HepG2 (cell line): ENCODE data around the gene LSMEM2. TPM values are rescaled to one million over a fixed set of nuclear protein-coding genes. Genes with fewer than 3 reads are reported as not detected.

Experiments
- ZNF280D ChIP-seq: sonication (generic); formaldehyde crosslinking; IDR thresholded peaks from 2 replicates; pipeline ENCODE4 v1.5.1; 2020; ENCODE audit warnings: mild to moderate bottlenecking, missing genetic modification reagents
- ZNF614 ChIP-seq: IDR thresholded peaks from 2 replicates; pipeline ENCODE4 v1.6.1; 2018; ENCODE audit warnings: missing biosample characterization, missing genetic modification reagents, inconsistent platforms, borderline replicate concordance
- polyA plus RNA-seq, 8 experiments: library from polyadenylated mRNA; depleted of rRNA in 3 of 8; stranded (reverse) in 7 of 8; unstranded in 1 of 8; fragments of >200 nt; fragmentation: Illumina TruSeq in 4 of 8; extraction: Trizol in 4 of 8; gene quantifications; 2 replicates each; pipeline versions ENCODE4 v1.2.1 to v1.2.3, GENCODE V29; 2011 to 2016; ENCODE audit warnings: low read depth in 4 of 8, missing spikeins in 1 of 8, mixed read lengths in 1 of 8; ENCODE audit not compliant: insufficient read depth in 1 of 8
- total RNA-seq, 5 experiments: library from RNA; depleted of rRNA; stranded (reverse); fragments of >200 nt; fragmentation: Illumina TruSeq; extraction: Trizol; gene quantifications; 2 replicates each; pipeline ENCODE4 v1.2.3, GENCODE V29; 2016; ENCODE audit warnings: low read depth in 1 of 5
- TF ChIP-seq, protein P1 (sequence below): sonication (generic); formaldehyde crosslinking; IDR thresholded peaks from 2 replicates; pipeline ENCODE4 v1.4.0; 2020; ENCODE audit warnings: mild to moderate bottlenecking, missing genetic modification reagents
- TF ChIP-seq, protein P2 (sequence below): sonication (generic); formaldehyde crosslinking; IDR thresholded peaks from 2 replicates; pipeline ENCODE4 v1.8.0; 2022; ENCODE audit warnings: mild to moderate bottlenecking, missing genetic modification reagents, moderate library complexity
- TF ChIP-seq, protein P3 (sequence below): sonication (generic); formaldehyde crosslinking; IDR thresholded peaks from 2 replicates; pipeline ENCODE4 v1.5.0; 2020; ENCODE audit warnings: mild to moderate bottlenecking, missing genetic modification reagents, borderline replicate concordance

Gene LSMEM2
- total and polyA plus RNA-seq, 2 of the 13 experiments (the other 11 are each of a cell fraction or from before 2014, with no cell fraction given): 0.07 to 0.41 TPM

DNA sequence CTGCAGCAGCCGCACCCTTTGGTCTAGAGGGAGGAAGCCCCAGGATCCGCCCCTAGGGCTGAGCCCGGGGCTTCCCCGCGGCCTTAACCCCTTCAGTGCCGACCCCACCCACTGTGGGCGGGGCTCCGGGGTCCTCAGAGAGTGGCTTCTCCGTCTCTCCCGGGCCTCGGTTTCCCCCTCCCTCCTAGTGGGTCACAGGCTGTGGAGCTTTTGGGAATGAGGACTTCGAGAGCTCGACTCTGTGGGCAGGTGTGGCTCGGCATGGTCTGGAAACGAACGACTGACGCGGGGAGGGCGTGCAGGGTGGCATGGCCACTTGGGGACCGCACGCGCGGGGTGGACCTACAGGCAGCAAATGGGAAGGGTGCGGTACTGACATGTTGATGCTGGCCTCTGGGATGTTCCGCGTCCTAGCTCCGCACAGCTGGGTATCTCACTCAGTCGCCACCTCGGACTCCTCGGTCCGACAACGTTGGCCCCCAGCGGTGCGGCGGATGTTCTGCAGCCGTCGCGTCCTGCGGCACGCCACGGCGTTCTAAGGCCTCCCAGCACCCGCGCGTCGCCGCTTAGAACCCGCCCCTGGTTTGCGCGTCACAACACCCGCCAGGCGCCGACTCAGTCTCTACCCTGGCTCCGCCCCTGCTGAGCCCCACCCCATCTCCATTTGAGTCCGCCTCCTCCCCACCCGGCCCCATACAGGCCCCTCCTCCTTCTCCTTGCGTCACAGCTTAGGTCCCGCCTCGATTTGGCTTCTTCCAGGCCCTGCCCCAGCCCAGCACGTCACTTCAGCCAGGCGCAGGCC lies 20.1 kb downstream of the LSMEM2 start, which contains the start of the genes HYAL3 and NAA80 (continued):
- TF ChIP-seq, protein P1, sequence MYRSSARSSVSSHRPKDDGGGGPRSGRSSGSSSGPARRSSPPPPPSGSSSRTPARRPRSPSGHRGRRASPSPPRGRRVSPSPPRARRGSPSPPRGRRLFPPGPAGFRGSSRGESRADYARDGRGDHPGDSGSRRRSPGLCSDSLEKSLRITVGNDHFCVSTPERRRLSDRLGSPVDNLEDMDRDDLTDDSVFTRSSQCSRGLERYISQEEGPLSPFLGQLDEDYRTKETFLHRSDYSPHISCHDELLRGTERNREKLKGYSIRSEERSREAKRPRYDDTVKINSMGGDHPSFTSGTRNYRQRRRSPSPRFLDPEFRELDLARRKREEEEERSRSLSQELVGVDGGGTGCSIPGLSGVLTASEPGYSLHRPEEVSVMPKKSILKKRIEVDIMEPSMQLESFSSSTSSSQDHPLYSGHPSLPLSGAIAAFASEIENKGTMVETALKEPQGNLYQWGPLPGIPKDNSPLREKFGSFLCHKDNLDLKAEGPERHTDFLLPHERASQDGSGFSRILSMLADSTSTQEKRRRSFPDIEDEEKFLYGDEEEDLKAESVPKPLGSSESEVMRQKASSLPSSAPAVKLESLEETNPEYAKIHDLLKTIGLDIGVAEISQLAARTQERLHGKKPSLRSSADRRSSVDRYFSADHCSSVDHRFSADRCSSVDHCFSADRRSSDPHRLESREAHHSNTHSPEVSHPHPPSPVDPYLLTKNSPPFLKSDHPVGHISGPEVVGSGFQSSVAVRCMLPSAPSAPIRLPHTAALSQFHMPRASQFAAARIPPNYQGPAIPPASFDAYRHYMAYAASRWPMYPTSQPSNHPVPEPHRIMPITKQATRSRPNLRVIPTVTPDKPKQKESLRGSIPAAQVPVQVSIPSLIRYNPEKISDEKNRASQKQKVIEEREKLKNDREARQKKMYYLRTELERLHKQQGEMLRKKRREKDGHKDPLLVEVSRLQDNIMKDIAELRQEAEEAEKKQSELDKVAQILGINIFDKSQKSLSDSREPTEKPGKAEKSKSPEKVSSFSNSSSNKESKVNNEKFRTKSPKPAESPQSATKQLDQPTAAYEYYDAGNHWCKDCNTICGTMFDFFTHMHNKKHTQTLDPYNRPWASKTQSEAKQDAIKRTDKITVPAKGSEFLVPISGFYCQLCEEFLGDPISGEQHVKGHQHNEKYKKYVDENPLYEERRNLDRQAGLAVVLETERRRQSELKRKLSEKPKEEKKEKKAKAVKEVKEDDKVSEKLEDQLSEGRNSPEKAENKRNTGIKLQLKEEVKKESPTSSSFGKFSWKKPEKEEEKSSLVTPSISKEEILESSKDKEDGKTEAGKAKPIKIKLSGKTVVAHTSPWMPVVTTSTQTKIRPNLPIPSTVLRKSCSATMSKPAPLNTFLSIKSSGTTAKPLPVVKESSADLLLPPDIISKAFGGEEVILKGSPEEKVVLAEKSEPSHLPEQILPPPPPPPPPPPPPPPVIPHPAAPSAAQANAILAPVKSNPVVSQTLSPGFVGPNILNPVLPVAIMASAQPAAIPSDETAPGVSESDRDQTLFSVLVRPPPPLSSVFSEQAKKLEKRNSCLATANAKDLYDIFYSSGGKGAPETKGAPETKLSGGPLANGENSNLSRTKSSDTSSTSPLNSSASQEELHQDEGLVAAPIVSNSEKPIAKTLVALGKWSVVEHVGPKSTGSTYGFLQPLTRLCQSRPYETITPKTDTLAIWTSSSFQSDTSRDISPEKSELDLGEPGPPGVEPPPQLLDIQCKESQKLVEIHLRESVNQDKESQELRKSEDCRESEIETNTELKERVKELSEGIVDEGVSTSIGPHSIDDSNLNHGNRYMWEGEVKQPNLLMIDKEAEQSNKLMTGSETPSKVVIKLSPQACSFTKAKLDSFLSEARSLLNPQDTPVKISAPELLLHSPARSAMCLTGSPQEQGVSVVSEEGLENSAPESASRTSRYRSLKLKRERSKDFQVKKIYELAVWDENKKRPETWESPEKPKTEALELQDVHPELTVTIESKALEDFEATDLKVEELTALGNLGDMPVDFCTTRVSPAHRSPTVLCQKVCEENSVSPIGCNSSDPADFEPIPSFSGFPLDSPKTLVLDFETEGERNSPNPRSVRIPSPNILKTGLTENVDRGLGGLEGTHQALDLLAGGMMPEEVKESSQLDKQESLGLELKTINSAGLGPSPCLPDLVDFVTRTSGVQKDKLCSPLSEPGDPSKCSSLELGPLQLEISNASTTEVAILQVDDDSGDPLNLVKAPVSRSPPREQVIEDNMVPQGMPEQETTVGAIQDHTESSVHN (CRISPR knock-in tag): no peak
- TF ChIP-seq, protein P2, sequence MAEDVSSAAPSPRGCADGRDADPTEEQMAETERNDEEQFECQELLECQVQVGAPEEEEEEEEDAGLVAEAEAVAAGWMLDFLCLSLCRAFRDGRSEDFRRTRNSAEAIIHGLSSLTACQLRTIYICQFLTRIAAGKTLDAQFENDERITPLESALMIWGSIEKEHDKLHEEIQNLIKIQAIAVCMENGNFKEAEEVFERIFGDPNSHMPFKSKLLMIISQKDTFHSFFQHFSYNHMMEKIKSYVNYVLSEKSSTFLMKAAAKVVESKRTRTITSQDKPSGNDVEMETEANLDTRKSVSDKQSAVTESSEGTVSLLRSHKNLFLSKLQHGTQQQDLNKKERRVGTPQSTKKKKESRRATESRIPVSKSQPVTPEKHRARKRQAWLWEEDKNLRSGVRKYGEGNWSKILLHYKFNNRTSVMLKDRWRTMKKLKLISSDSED (CRISPR knock-in tag): no peak
- TF ChIP-seq ZNF280D (no peak), ZNF614 (CRISPR knock-in tag) (peak; percentile 54; the same call in 1 of the 2 replicates)
- TF ChIP-seq, protein P3, sequence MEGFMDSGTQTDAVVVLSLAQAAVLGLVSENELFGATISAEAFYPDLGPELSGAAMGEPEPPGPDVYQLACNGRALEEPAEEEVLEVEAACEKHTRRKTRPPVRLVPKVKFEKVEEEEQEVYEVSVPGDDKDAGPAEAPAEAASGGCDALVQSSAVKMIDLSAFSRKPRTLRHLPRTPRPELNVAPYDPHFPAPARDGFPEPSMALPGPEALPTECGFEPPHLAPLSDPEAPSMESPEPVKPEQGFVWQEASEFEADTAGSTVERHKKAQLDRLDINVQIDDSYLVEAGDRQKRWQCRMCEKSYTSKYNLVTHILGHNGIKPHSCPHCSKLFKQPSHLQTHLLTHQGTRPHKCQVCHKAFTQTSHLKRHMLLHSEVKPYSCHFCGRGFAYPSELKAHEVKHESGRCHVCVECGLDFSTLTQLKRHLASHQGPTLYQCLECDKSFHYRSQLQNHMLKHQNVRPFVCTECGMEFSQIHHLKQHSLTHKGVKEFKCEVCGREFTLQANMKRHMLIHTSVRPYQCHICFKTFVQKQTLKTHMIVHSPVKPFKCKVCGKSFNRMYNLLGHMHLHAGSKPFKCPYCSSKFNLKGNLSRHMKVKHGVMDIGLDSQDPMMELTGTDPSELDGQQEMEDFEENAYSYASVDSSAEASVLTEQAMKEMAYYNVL (CRISPR knock-in tag): peak; percentile 45; the same call in 1 of the 2 replicates
